Activated CD8-positive, alpha-beta T cell treated with anti-CD3 and anti-CD28 coated beads for 36 hours (primary cell): ENCODE measurements around the gene NFYA. TPM values are rescaled to one million over a fixed set of nuclear protein-coding genes. Genes with fewer than 3 reads are reported as not detected.

ENCODE experiments used
- ATAC-seq: fragments of 200-7000 bp; cut with Tn5 transposase; one replicate; pipeline ENCODE4 v1.10.0; 2021; ENCODE audit warnings: mild to moderate bottlenecking, moderate library complexity
- CTCF ChIA-PET: fragments of 350-600 bp; sonication (Branson Sonifier 250); formaldehyde crosslinking; loops from one replicate; lab custom pipeline; 2021; ENCODE audit warnings: antibody characterized with exemption; lab: Charles Lee
- POLR2A ChIA-PET: fragments of 350-600 bp; sonication (Branson Sonifier 250); formaldehyde crosslinking; loops from one replicate; lab custom pipeline; 2021; ENCODE audit warnings: antibody characterized with exemption; lab: Charles Lee
- DNase-seq: peaks from one replicate; pipeline ENCODE4 v3.0.0-alpha.2; 2020
- H3K27ac Mint-ChIP-seq: one replicate; pipeline ENCODE4 v1.8.0; 2021; ENCODE audit warnings: mild to moderate bottlenecking, mixed read lengths
- H3K27me3 Mint-ChIP-seq: one replicate; pipeline ENCODE4 v1.8.0; 2021; ENCODE audit warnings: mixed read lengths
- H3K36me3 Mint-ChIP-seq: one replicate; pipeline ENCODE4 v1.8.0; 2021; ENCODE audit warnings: low read depth, mixed read lengths
- H3K4me1 Mint-ChIP-seq: one replicate; pipeline ENCODE4 v1.8.0; 2021; ENCODE audit warnings: low read depth, mixed read lengths
- H3K4me3 Mint-ChIP-seq: one replicate; pipeline ENCODE4 v1.8.0; 2021; ENCODE audit warnings: mild to moderate bottlenecking, moderate library complexity, mixed read lengths
- H3K9me3 Mint-ChIP-seq: one replicate; pipeline ENCODE4 v1.8.0; 2021; ENCODE audit warnings: mixed read lengths
- intact Hi-C: fragments of 100-400 bp; cut with micrococcal nuclease; formaldehyde crosslinking; loops from one replicate; pipeline ENCODE4 v1.10.0; 2022
- total RNA-seq, 2 experiments: library from RNA; stranded (reverse); gene quantifications; one replicate each; pipeline ENCODE4 v1.2.3, GENCODE V29; 2021
- TF ChIP-seq, protein P1 (sequence below): fragments of 200-600 bp; IDR thresholded peaks from one replicate; pipeline ENCODE4 v1.8.0; 2022; ENCODE audit warnings: antibody characterized with exemption, mild to moderate bottlenecking

NFYA gene
- total RNA-seq, 2 experiments from 2014 or later, result 30.7 to 31.1 TPM

DNA sequence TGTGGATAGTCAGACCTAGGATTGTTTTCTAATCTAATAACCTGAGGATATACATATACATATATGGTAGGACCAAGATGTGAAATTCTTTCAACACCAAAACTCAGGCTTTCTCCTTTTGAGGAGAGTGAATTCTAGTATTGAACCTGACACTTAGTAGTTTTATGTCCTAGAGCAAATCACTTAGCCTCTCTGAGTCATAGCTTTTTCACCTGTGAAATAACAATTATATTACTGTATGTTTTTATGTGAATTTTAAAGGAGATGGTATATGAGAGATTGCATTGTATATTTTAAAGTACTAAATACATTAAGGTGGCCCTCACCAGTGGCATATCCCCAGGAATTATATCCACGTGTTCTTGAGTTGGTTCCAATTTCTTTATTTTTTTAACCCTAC, 46.7 kb downstream of the NFYA start:
- Mint-ChIP-seq H3K4me1 (no peaks in the 10 kb centered on the region), H3K4me3 (no peak overlapping the region), H3K27me3 (no peaks in the 10 kb centered on the region), H3K36me3 (peaks cover 11% of the 10 kb centered on the region), H3K9me3 (no peaks in the 10 kb centered on the region), H3K27ac (no peak overlapping the region)
- ATAC-seq (no peak), DNase-seq (no peak)
- POLR2A ChIA-PET, result no interaction called here
- TF ChIP-seq, protein P1, sequence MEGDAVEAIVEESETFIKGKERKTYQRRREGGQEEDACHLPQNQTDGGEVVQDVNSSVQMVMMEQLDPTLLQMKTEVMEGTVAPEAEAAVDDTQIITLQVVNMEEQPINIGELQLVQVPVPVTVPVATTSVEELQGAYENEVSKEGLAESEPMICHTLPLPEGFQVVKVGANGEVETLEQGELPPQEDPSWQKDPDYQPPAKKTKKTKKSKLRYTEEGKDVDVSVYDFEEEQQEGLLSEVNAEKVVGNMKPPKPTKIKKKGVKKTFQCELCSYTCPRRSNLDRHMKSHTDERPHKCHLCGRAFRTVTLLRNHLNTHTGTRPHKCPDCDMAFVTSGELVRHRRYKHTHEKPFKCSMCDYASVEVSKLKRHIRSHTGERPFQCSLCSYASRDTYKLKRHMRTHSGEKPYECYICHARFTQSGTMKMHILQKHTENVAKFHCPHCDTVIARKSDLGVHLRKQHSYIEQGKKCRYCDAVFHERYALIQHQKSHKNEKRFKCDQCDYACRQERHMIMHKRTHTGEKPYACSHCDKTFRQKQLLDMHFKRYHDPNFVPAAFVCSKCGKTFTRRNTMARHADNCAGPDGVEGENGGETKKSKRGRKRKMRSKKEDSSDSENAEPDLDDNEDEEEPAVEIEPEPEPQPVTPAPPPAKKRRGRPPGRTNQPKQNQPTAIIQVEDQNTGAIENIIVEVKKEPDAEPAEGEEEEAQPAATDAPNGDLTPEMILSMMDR, result no peak
- CTCF ChIA-PET, result interaction anchor here (1.1 kb wide), 1 partner anchor 187 kb away, joined by 3 read pairs; no protein-coding TSS in a partner anchor
- intact Hi-C loops, result no loop called here

DNA sequence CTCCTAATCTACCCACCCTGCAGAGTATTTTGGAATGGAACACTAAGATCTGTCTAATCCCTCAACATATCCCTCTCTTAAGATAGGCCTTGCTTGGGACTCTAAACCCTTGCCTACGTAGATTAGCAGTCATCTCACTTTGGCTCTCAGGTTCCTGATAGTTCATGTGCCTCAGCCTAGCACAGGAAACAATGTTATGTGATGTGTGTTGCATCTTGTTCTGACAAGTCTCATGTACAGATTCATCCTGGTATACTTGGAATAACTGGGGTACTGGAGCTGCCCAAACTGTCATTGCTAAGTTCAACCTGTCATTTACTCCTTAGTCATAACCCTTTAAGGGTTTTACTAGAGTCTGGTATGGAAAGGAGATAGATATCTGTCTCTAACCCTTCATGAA, 47.3 kb downstream of the NFYA start:
- no peaks in the 10 kb centered on the region for H3K4me1 Mint-ChIP-seq
- peaks cover 11% of the 10 kb centered on the region for H3K36me3 Mint-ChIP-seq
- DNase-seq (no peak), ATAC-seq (no peak)
- H3K27ac Mint-ChIP-seq, result no peak overlapping the region
- H3K4me3 Mint-ChIP-seq, result no peak overlapping the region
- TF ChIP-seq, protein P1, result no peak
- intact Hi-C loops, result no loop called here
- H3K27me3 Mint-ChIP-seq, result no peaks in the 10 kb centered on the region
- no peaks in the 10 kb centered on the region for H3K9me3 Mint-ChIP-seq
- ChIA-PET CTCF (no interaction called here), POLR2A (no interaction called here)

DNA sequence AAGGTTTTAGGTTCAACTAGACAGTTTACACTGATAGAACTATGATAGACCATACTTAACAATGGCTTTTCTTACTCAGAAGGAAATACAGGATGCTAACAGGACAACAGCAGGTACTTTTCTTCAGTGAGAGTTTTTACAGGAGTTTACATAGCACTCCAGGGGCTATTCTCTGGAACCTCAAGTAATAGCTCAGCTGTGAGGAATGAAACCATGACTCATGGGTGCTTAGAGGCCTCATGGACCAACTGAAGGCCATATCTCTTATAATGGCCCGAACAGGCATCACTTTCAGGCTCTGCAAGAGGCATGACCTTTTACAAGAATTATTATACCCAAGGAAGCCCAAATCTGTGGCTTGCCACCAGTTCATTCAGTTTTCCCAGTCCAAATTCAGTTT, 49.6 kb downstream of the NFYA start:
- Mint-ChIP-seq H3K4me3 (no peak overlapping the region), H3K36me3 (peaks cover 12% of the 10 kb centered on the region), H3K4me1 (no peaks in the 10 kb centered on the region), H3K27me3 (no peaks in the 10 kb centered on the region), H3K9me3 (no peaks in the 10 kb centered on the region), H3K27ac (no peak overlapping the region)
- ChIA-PET POLR2A (interaction anchor here (0.9 kb wide), 1 partner anchor 164 kb away, joined by 3 read pairs; no protein-coding TSS in a partner anchor), CTCF (interaction anchor here (0.6 kb wide), 1 partner anchor 1412 kb away, joined by 3 read pairs; no protein-coding TSS in a partner anchor)
- intact Hi-C loops, result no loop called here
- no peak for DNase-seq
- no peak for ATAC-seq
- TF ChIP-seq, protein P1, result no peak

DNA sequence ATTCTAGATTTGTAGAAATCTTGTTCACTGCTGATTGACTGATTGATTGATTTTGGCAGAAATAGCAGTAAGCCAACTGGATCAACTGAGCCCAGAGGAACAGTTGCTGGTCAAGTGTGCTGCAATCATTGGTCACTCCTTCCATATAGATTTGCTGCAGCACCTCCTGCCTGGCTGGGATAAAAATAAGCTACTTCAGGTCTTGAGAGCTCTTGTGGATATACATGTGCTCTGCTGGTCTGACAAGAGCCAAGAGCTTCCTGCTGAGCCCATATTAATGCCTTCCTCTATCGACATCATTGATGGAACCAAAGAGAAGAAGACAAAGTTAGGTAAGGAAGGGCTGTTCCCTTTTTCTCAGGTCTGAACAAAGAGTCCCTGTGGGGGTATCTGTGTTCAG, 50.1 kb downstream of the NFYA start:
- Mint-ChIP-seq H3K36me3 (peaks cover 13% of the 10 kb centered on the region), H3K27ac (no peak overlapping the region), H3K9me3 (no peaks in the 10 kb centered on the region), H3K4me1 (no peaks in the 10 kb centered on the region), H3K4me3 (no peak overlapping the region), H3K27me3 (no peaks in the 10 kb centered on the region)
- no peak for DNase-seq
- ChIA-PET CTCF (no interaction called here), POLR2A (interaction anchor here (0.9 kb wide), 1 partner anchor 165 kb away, joined by 3 read pairs; no protein-coding TSS in a partner anchor)
- TF ChIP-seq, protein P1, result no peak
- intact Hi-C loops, result no loop called here
- no peak for ATAC-seq

DNA sequence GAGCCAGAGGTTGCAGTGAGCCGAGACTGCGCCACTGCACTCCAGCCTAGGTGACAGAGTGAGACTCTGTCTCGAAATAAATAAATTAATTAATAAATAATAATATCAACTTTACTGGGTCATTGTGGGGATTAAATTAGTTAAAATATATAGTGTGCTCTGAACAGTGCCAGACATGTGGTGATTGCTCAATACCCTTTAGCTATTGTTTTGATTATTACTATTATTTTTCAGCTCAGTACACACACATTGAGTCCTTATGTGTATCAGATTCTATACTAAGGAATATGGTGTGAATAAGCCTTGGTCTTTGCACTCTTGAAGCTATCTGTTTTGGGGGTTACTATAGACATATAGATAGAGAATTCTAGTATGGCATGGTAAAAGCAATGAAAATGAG, 52.5 kb downstream of the NFYA start:
- POLR2A ChIA-PET, result no interaction called here
- DNase-seq (no peak), ATAC-seq (no peak)
- H3K27ac Mint-ChIP-seq, result no peak overlapping the region
- H3K9me3 Mint-ChIP-seq, result no peaks in the 10 kb centered on the region
- TF ChIP-seq, protein P1, result no peak
- H3K36me3 Mint-ChIP-seq, result peaks cover 18% of the 10 kb centered on the region
- intact Hi-C loops, result no loop called here
- no peaks in the 10 kb centered on the region for H3K4me1 Mint-ChIP-seq
- CTCF ChIA-PET, result interaction anchor here (2.0 kb wide), 1 partner anchor 57 kb away, joined by 5 read pairs; no protein-coding TSS in a partner anchor
- H3K4me3 Mint-ChIP-seq, result no peak overlapping the region
- no peaks in the 10 kb centered on the region for H3K27me3 Mint-ChIP-seq
